GM23338 (cell line): ENCODE results near the gene AIG1. TPM values are rescaled to one million over a fixed set of nuclear protein-coding genes. Genes with fewer than 3 reads are reported as not detected.

ENCODE experiments used
- ATAC-seq: fragments of 200-7000 bp; cut with Tn5 transposase; 3 replicates; pipeline ENCODE4 v1.9.1; 2020
- DNase-seq: peaks from one replicate; pipeline ENCODE4 v3.0.0-alpha.2; 2015; ENCODE audit warnings: low spot score
- H2AFZ ChIP-seq: fragments of 200-600 bp; sonication (generic); 2 replicates; pipeline ENCODE4 v1.8.0; 2016; ENCODE audit warnings: antibody characterized with exemption, mild to moderate bottlenecking, moderate library complexity
- H3F3A ChIP-seq: fragments of 200-600 bp; sonication (generic); replicated peaks from 2 replicates; pipeline ENCODE4 v1.8.0; 2017; ENCODE audit warnings: antibody characterized with exemption, mixed run types, low read depth
- H3K27ac ChIP-seq: fragments of 200-600 bp; sonication (generic); 2 replicates; pipeline ENCODE4 v1.6.1; 2016; ENCODE audit warnings: low read depth
- H3K27me3 ChIP-seq: fragments of 200-600 bp; sonication (generic); 2 replicates; pipeline ENCODE4 v1.8.0; 2016; ENCODE audit warnings: mild to moderate bottlenecking, mixed run types, moderate library complexity; ENCODE audit not compliant: insufficient read depth
- H3K36me3 ChIP-seq: fragments of 200-600 bp; sonication (generic); 2 replicates; pipeline ENCODE4 v1.8.0; 2016; ENCODE audit warnings: mild to moderate bottlenecking; ENCODE audit not compliant: insufficient read depth
- H3K4me1 ChIP-seq: fragments of 200-600 bp; sonication (generic); 2 replicates; pipeline ENCODE4 v1.8.0; 2016; ENCODE audit warnings: mild to moderate bottlenecking, moderate library complexity; ENCODE audit not compliant: insufficient read depth
- H3K4me2 ChIP-seq: fragments of 200-600 bp; sonication (generic); 2 replicates; pipeline ENCODE4 v1.7.1; 2017; ENCODE audit warnings: mixed run types
- H3K4me3 ChIP-seq: fragments of 200-600 bp; sonication (generic); 2 replicates; pipeline ENCODE4 v1.6.1; 2016; ENCODE audit warnings: mixed run types
- H3K79me2 ChIP-seq: fragments of 200-600 bp; sonication (generic); replicated peaks from 2 replicates; pipeline ENCODE4 v1.8.0; 2017; ENCODE audit warnings: mild to moderate bottlenecking; ENCODE audit not compliant: insufficient read depth
- H3K9me2 ChIP-seq: fragments of 200-600 bp; sonication (generic); 2 replicates; pipeline ENCODE4 v1.8.0; 2017; ENCODE audit not compliant: insufficient read depth
- H4K20me1 ChIP-seq: fragments of 200-600 bp; sonication (generic); replicated peaks from 2 replicates; pipeline ENCODE4 v1.8.0; 2017; ENCODE audit warnings: mild to moderate bottlenecking; ENCODE audit not compliant: insufficient read depth
- H3K27ac Mint-ChIP-seq: 2 replicates; pipeline ENCODE4 v1.8.0; 2020; ENCODE audit warnings: inconsistent platforms, mild to moderate bottlenecking, moderate library complexity, mixed read lengths
- H3K27me3 Mint-ChIP-seq: 3 replicates; pipeline ENCODE4 v1.8.0; 2022; ENCODE audit warnings: low read depth, mild to moderate bottlenecking, moderate library complexity, mixed read lengths, inconsistent platforms; ENCODE audit not compliant: insufficient read depth, poor library complexity
- H3K36me3 Mint-ChIP-seq: 3 replicates; pipeline ENCODE4 v1.8.0; 2021; ENCODE audit warnings: low read depth, mild to moderate bottlenecking, inconsistent platforms, moderate library complexity, mixed read lengths
- H3K4me1 Mint-ChIP-seq: 3 replicates; pipeline ENCODE4 v1.8.0; 2020; ENCODE audit warnings: mild to moderate bottlenecking, inconsistent platforms, mixed read lengths
- H3K4me3 Mint-ChIP-seq: 3 replicates; pipeline ENCODE4 v1.8.0; 2021; ENCODE audit warnings: moderate library complexity, mild to moderate bottlenecking, inconsistent platforms, mixed read lengths
- H3K9me3 Mint-ChIP-seq: 3 replicates; pipeline ENCODE4 v1.8.0; 2020; ENCODE audit warnings: moderate library complexity, mild to moderate bottlenecking, inconsistent platforms, mixed read lengths
- CREB1 ChIP-seq: fragments of 250-450 bp; sonication (Bioruptor Pico); IDR thresholded peaks from 2 replicates; pipeline ENCODE4 v1.5.0; 2020; ENCODE audit warnings: low read depth, mild to moderate bottlenecking, moderate library complexity
- JUNB ChIP-seq: IDR thresholded peaks from one replicate; pipeline ENCODE4 v1.6.1; 2016; ENCODE audit warnings: antibody characterized with exemption; ENCODE audit not compliant: unreplicated experiment
- NANOG ChIP-seq: IDR thresholded peaks from 2 replicates; pipeline ENCODE4 v1.6.1; 2016; ENCODE audit warnings: antibody characterized with exemption, borderline replicate concordance
- ZNF331 ChIP-seq: fragments of 250-450 bp; sonication (Bioruptor Pico); IDR thresholded peaks from 2 replicates; pipeline ENCODE4 v1.5.0; 2020; ENCODE audit warnings: low read depth, mild to moderate bottlenecking, moderate library complexity
- polyA plus RNA-seq: library from polyadenylated mRNA; unstranded; fragments of >200 nt; fragmentation: Nextera tagmentation; extraction: Ambion mirVana; gene quantifications from 2 replicates; pipeline ENCODE4 v1.2.1, GENCODE V29; 2016
- total RNA-seq: library from RNA; depleted of rRNA; stranded (reverse); fragments of >200 nt; shearing (Covaris generic); gene quantifications from 2 replicates; pipeline ENCODE4 v1.2.3, GENCODE V29; 2014
- TF ChIP-seq, protein P1 (sequence below), 2 experiments: fragments of 200-600 bp in 1 of 2; sonication (generic) in 1 of 2; conservative IDR thresholded peaks; 2 replicates each; pipeline versions ENCODE4 v1.5.1 to v1.6.1; 2016 to 2017; ENCODE audit warnings: antibody characterized with exemption in 2 of 2, low read depth in 2 of 2, mild to moderate bottlenecking in 2 of 2, moderate library complexity in 1 of 2
- TF ChIP-seq, protein P2 (sequence below): IDR thresholded peaks from 2 replicates; pipeline ENCODE4 v1.6.1; 2016; ENCODE audit warnings: antibody characterized with exemption
- TF ChIP-seq, protein P3 (sequence below): IDR thresholded peaks from one replicate; pipeline ENCODE4 v1.6.1; 2018; ENCODE audit warnings: antibody characterized with exemption; ENCODE audit not compliant: unreplicated experiment

Gene AIG1
- total and polyA plus RNA-seq, 2 experiments from 2014 or later = 65.2 to 88.4 TPM

DNA sequence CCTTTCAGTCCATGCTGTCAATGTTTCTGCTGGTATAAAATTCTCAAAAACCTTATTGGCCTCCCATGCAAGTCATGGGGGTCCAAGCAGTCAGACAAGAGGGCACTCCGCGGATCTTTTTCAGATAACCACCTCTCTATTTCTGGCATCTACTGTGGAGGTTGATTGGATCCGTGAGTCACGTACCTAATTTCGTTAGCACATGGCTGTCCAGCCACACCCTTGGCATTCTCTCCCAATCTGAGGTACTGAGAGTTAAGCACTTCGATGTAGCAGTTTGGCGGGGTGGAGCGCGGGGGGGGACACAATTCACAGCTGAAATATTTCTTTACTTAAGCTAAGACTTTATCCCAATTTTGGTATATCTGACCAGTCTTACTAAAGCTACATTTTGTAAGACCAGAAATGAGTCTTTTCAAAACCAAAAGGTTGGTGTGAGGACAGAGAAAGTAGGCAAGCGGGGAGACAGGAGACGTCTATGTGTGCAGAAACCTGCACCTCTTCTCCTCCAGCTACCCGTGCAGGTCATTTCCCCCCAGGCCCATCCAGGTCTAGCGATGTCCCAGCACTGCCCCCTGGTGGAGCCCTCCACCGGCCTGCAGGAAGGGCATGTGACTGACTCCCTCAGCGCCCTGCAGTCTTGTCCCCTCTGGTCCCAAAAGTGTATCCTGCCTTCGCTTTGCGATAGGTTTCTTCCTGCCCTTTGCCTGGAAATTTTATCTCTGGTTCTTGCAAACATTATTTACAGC lies 276.7 kb downstream of the AIG1 start:
- H3K4me1 ChIP-seq = 0 out of 2 replicates have a peak, but pooled peaks cover 8% of the 10 kb centered on the region

More for the DNA sequence above, 276.7 kb downstream of the AIG1 start:
- no peak overlapping the region for H3K4me2 ChIP-seq
- H4K20me1 ChIP-seq = no peaks in the 10 kb centered on the region
- no peaks in the 10 kb centered on the region for H3F3A ChIP-seq
- TF ChIP-seq, protein P1, sequence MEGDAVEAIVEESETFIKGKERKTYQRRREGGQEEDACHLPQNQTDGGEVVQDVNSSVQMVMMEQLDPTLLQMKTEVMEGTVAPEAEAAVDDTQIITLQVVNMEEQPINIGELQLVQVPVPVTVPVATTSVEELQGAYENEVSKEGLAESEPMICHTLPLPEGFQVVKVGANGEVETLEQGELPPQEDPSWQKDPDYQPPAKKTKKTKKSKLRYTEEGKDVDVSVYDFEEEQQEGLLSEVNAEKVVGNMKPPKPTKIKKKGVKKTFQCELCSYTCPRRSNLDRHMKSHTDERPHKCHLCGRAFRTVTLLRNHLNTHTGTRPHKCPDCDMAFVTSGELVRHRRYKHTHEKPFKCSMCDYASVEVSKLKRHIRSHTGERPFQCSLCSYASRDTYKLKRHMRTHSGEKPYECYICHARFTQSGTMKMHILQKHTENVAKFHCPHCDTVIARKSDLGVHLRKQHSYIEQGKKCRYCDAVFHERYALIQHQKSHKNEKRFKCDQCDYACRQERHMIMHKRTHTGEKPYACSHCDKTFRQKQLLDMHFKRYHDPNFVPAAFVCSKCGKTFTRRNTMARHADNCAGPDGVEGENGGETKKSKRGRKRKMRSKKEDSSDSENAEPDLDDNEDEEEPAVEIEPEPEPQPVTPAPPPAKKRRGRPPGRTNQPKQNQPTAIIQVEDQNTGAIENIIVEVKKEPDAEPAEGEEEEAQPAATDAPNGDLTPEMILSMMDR (conservative IDR thresholded peaks at IDR 0.05; ENCODE audit: low read depth in 2 of 2) = peak; percentile 91 to 95
- 0 out of 2 replicates have a peak, but pooled peaks have one; percentile 15 for TF ChIP-seq CREB1 (CRISPR knock-in tag)
- TF ChIP-seq NANOG = no peak
- TF ChIP-seq, protein P2, sequence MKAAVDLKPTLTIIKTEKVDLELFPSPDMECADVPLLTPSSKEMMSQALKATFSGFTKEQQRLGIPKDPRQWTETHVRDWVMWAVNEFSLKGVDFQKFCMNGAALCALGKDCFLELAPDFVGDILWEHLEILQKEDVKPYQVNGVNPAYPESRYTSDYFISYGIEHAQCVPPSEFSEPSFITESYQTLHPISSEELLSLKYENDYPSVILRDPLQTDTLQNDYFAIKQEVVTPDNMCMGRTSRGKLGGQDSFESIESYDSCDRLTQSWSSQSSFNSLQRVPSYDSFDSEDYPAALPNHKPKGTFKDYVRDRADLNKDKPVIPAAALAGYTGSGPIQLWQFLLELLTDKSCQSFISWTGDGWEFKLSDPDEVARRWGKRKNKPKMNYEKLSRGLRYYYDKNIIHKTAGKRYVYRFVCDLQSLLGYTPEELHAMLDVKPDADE = no peak
- TF ChIP-seq ZNF331 (CRISPR knock-in tag) = no peak
- TF ChIP-seq JUNB = no peak
- TF ChIP-seq, protein P3, sequence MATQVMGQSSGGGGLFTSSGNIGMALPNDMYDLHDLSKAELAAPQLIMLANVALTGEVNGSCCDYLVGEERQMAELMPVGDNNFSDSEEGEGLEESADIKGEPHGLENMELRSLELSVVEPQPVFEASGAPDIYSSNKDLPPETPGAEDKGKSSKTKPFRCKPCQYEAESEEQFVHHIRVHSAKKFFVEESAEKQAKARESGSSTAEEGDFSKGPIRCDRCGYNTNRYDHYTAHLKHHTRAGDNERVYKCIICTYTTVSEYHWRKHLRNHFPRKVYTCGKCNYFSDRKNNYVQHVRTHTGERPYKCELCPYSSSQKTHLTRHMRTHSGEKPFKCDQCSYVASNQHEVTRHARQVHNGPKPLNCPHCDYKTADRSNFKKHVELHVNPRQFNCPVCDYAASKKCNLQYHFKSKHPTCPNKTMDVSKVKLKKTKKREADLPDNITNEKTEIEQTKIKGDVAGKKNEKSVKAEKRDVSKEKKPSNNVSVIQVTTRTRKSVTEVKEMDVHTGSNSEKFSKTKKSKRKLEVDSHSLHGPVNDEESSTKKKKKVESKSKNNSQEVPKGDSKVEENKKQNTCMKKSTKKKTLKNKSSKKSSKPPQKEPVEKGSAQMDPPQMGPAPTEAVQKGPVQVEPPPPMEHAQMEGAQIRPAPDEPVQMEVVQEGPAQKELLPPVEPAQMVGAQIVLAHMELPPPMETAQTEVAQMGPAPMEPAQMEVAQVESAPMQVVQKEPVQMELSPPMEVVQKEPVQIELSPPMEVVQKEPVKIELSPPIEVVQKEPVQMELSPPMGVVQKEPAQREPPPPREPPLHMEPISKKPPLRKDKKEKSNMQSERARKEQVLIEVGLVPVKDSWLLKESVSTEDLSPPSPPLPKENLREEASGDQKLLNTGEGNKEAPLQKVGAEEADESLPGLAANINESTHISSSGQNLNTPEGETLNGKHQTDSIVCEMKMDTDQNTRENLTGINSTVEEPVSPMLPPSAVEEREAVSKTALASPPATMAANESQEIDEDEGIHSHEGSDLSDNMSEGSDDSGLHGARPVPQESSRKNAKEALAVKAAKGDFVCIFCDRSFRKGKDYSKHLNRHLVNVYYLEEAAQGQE = no peak
- Mint-ChIP-seq H3K27me3 (no peaks in the 10 kb centered on the region), H3K36me3 (no peaks in the 10 kb centered on the region), H3K4me3 (no peak overlapping the region), H3K27ac (no peak overlapping the region), H3K4me1 (peaks cover 7% of the 10 kb centered on the region; the same call in 1 of the 3 replicates), H3K9me3 (no peaks in the 10 kb centered on the region)
- ATAC-seq = peak; percentile 100
- H3K27ac ChIP-seq = no peak overlapping the region
- no peaks in the 10 kb centered on the region for H3K79me2 ChIP-seq
- no peaks in the 10 kb centered on the region for H3K27me3 ChIP-seq
- peak; percentile 93 for DNase-seq
- no peaks in the 10 kb centered on the region; the same call in 1 of the 2 replicates for H3K36me3 ChIP-seq
- H3K9me2 ChIP-seq = 0 out of 2 replicates have a peak, but pooled peaks cover 3% of the 10 kb centered on the region
- no peak overlapping the region for H3K4me3 ChIP-seq
- H2AFZ ChIP-seq = peak overlapping the region; percentile 47; the same call in 1 of the 2 replicates
